Measurements from ENCODE around the gene ZNF318.

ZNF318 gene

GRCh38 chr6:43407296-43407695 lies 37.8 kb upstream of the ZNF318 start:
- in situ Hi-C loops (cut with MboI; ENCODE audit: low sequenced_read_pairs, unreplicated experiment): no loop called here
- TF ChIP-seq CTCF (IDR thresholded peaks at IDR 0.05; ENCODE audit: borderline replicate concordance, control extremely low read depth, extremely low read depth, insufficient read depth, missing control alignments): no peak
- no peak for DNase-seq (ENCODE audit: low spot score)

DNA sequence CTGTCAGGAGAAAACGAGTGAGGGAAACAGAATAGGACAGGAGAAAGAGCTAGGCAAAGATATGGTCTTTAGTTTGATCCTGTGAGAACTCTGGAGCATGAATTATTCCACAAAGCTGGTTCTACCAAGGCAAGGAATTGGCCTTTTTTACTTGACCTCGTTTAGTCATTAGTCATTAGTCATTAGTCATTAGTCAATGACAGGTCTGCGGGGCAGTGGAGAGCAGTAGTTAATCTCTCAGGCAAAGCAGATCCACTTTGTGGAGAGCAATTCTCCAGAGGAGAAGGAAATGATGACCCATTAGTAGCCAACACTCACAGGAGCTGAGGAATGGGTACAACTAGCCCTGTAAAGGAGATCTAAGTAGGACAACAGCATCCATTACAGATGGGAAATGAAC lies 35.9 kb upstream of the ZNF318 start:
- no peak for TF ChIP-seq CTCF (IDR thresholded peaks at IDR 0.05; ENCODE audit: borderline replicate concordance, control extremely low read depth, extremely low read depth, insufficient read depth, missing control alignments)
- DNase-seq (ENCODE audit: low spot score): no peak
- in situ Hi-C loops (cut with MboI; ENCODE audit: low sequenced_read_pairs, unreplicated experiment): no loop called here

DNA sequence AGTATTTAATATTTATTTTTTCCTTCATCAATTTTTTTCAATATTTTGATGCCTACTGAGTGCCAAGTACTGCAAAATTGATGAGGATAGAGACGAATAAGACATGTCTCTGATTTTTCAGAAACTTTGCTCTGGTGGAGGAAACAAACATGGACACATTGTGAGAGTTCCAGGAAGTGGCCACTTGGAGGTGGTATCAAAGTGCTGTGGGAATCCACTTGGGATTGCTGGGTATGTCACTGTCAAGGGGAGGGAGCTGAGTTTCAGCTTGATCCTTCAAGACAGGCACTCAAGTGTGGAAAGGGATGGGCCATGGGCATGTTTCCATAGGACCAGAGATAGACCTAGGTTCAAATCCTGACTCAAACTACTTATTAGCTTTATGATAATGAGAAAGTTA lies 33.4 kb upstream of the ZNF318 start:
- DNase-seq (ENCODE audit: low spot score): no peak
- in situ Hi-C loops (cut with MboI; ENCODE audit: low sequenced_read_pairs, unreplicated experiment): no loop called here
- TF ChIP-seq CTCF (IDR thresholded peaks at IDR 0.05; ENCODE audit: borderline replicate concordance, control extremely low read depth, extremely low read depth, insufficient read depth, missing control alignments): no peak

DNA sequence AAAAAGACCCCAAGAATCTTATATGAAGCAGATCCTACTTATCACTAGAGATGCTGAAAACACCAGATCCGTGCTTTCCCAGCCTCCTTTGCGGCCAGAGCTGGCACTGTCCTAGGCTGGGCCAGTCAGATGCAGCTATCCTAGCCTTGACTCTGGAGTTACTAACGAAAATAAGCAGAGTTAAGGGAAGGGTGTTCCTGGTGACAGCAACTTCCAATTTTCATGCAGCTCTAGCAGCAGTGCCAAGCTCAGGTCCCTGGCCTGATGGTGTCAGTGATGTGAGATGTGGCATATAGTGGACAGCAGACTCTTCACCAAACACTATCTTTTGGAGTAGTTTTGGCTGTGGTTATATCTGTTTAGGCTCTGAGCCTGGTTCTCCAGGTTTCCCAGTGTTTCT lies 32.3 kb upstream of the ZNF318 start:
- TF ChIP-seq CTCF (IDR thresholded peaks at IDR 0.05; ENCODE audit: borderline replicate concordance, control extremely low read depth, extremely low read depth, insufficient read depth, missing control alignments): no peak
- no peak for DNase-seq (ENCODE audit: low spot score)
- in situ Hi-C loops (cut with MboI; ENCODE audit: low sequenced_read_pairs, unreplicated experiment): no loop called here

DNA sequence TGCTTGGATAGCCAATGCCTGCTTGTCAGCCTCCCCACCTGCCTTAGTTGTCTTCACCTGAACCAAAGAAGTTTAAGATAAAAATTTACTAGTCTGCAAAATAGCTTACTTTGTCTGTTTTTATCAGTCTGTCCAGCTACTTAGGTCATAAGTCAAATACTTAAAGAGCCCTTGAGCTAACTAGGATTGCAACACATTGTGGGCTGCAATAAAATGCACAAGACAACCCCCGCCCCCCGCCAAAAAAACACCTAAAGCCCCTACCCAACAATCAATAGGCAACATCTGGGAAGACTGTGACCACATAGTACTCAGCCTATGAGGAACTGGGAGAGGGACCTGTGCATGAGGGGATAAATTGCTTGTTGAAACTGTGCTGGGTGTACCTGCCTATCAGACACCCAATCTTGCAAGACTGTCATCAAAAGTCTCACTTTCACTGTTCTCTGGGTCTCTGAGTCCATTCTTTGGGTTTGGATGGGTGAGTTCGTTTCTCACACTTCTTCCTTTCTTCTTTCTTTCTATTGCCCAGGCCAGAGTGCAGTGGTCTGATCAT lies 30.6 kb upstream of the ZNF318 start:
- TF ChIP-seq CTCF (IDR thresholded peaks at IDR 0.05; ENCODE audit: borderline replicate concordance, control extremely low read depth, extremely low read depth, insufficient read depth, missing control alignments): no peak
- in situ Hi-C loops (cut with MboI; ENCODE audit: low sequenced_read_pairs, unreplicated experiment): loop anchor here (10.0 kb wide), 1 partner anchor 105 kb away; no protein-coding TSS in a partner anchor
- DNase-seq (ENCODE audit: low spot score): no peak

DNA sequence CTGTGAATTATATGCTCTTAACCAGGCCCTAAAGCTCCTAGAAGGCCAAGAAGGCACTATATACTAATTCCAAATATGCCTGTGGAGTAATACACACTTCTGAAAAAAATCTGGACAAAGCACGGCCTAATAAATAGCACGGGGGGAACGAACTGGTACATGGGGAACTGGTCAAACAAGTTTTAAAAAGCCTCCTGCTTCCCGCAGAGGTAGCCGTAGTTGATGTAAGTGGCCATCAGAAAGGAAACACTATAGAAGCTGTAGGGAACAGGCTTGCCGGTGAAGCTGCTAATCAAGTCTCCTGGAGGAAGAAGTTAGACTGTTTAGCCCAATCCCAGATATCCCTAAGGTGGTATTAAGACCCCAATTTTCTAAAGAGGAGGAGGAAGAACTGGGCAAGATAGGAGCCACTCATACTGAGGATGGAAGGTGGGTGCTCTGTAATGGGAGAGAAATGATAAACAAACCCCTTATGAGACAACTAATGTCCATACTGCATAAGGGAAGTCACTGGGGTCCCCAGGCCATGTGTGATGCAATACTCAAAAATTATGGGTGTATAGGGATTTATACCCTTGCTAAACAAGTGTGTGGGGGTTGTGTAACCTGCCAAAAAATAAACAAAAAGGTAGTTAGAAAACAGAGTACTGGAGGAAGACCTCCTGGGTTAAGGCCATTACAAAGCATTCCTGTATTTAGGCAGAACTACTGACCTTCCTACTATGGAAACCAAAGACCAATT lies 27.1 kb upstream of the ZNF318 start:
- DNase-seq (ENCODE audit: low spot score): no peak
- in situ Hi-C loops (cut with MboI; ENCODE audit: low sequenced_read_pairs, unreplicated experiment): loop anchor here (10.0 kb wide), 1 partner anchor 108 kb away; no protein-coding TSS in a partner anchor
- no peak for TF ChIP-seq CTCF (IDR thresholded peaks at IDR 0.05; ENCODE audit: borderline replicate concordance, control extremely low read depth, extremely low read depth, insufficient read depth, missing control alignments)
